HepG2 (cell line): ENCODE measurements around the gene ANXA9. TPM values are rescaled to one million over a fixed set of nuclear protein-coding genes. Genes with fewer than 3 reads are reported as not detected.

Experiments
- AGO2 ChIP-seq: fragments of 200-400 bp; formaldehyde crosslinking; optimal IDR thresholded peaks from 2 replicates; pipeline ENCODE3; 2017; ENCODE audit warnings: mild to moderate bottlenecking, low read depth, low read length, moderate library complexity
- ATF7 ChIP-seq, 2 experiments: fragments of 450-650 bp in 1 of 2; sonication (generic) in 1 of 2; formaldehyde crosslinking in 1 of 2; IDR thresholded peaks; 2 replicates each; pipeline versions ENCODE4 v1.4.0 to v1.6.1; 2016 to 2020; ENCODE audit warnings: antibody characterized with exemption in 1 of 2, mild to moderate bottlenecking in 1 of 2, missing genetic modification reagents in 1 of 2
- CREB1 ChIP-seq, 2 experiments: fragments of 450-650 bp in 1 of 2; IDR thresholded peaks; 2 replicates each; pipeline ENCODE4 v1.6.1; 2016 to 2017; ENCODE audit warnings: control low read depth in 1 of 2, mild to moderate bottlenecking in 1 of 2, missing compliant biosample characterization in 1 of 2, missing genetic modification characterization in 1 of 2
- DMAP1 ChIP-seq: IDR thresholded peaks from 2 replicates; pipeline ENCODE4 v1.6.1; 2016
- NFYC ChIP-seq: IDR thresholded peaks from 2 replicates; pipeline ENCODE4 v1.6.1; 2016; ENCODE audit warnings: missing genetic modification reagents, missing compliant biosample characterization
- PHF20 ChIP-seq: sonication (generic); formaldehyde crosslinking; IDR thresholded peaks from 2 replicates; pipeline ENCODE4 v1.5.0; 2020; ENCODE audit warnings: mild to moderate bottlenecking, missing genetic modification reagents
- POLR2G ChIP-seq: fragments of 200-400 bp; formaldehyde crosslinking; IDR thresholded peaks from 2 replicates; pipeline ENCODE4 v1.6.1; 2018; ENCODE audit warnings: mild to moderate bottlenecking, low read depth, low read length, moderate library complexity
- RELA ChIP-seq: sonication (generic); formaldehyde crosslinking; IDR thresholded peaks from 2 replicates; pipeline ENCODE4 v1.4.0; 2020; ENCODE audit warnings: missing genetic modification reagents
- ZFP36 ChIP-seq: fragments of 150-350 bp; IDR thresholded peaks from 2 replicates; pipeline ENCODE4 v1.6.1; 2018; ENCODE audit warnings: borderline replicate concordance, low read length, low read depth; ENCODE audit not compliant: partially characterized antibody
- ZNF180 ChIP-seq: sonication (generic); formaldehyde crosslinking; IDR thresholded peaks from 2 replicates; pipeline ENCODE4 v1.4.0; 2020; ENCODE audit warnings: low read depth, missing genetic modification reagents, borderline replicate concordance
- ZNF230 ChIP-seq: sonication (generic); formaldehyde crosslinking; IDR thresholded peaks from 2 replicates; pipeline ENCODE4 v1.4.0; 2020; ENCODE audit warnings: mild to moderate bottlenecking, missing genetic modification reagents
- ZNF3 ChIP-seq: IDR thresholded peaks from 2 replicates; pipeline ENCODE4 v1.7.0; 2017; ENCODE audit warnings: inconsistent platforms
- ZNF354B ChIP-seq: sonication (generic); formaldehyde crosslinking; IDR thresholded peaks from 2 replicates; pipeline ENCODE4 v1.8.0; 2022; ENCODE audit warnings: mild to moderate bottlenecking, missing genetic modification reagents
- ZNF382 ChIP-seq: sonication (generic); formaldehyde crosslinking; IDR thresholded peaks from 2 replicates; pipeline ENCODE4 v1.5.0; 2020; ENCODE audit warnings: missing genetic modification reagents, mild to moderate bottlenecking, borderline replicate concordance
- ZNF460 ChIP-seq: sonication (generic); formaldehyde crosslinking; IDR thresholded peaks from 2 replicates; pipeline ENCODE4 v1.5.1; 2020; ENCODE audit warnings: missing genetic modification reagents, mild to moderate bottlenecking, borderline replicate concordance
- polyA plus RNA-seq, 8 experiments: library from polyadenylated mRNA; depleted of rRNA in 3 of 8; stranded (reverse) in 7 of 8; unstranded in 1 of 8; fragments of >200 nt; fragmentation: Illumina TruSeq in 4 of 8; extraction: Trizol in 4 of 8; gene quantifications; 2 replicates each; pipeline versions ENCODE4 v1.2.1 to v1.2.3, GENCODE V29; 2011 to 2016; ENCODE audit warnings: low read depth in 4 of 8, missing spikeins in 1 of 8, mixed read lengths in 1 of 8; ENCODE audit not compliant: insufficient read depth in 1 of 8
- total RNA-seq, 5 experiments: library from RNA; depleted of rRNA; stranded (reverse); fragments of >200 nt; fragmentation: Illumina TruSeq; extraction: Trizol; gene quantifications; 2 replicates each; pipeline ENCODE4 v1.2.3, GENCODE V29; 2016; ENCODE audit warnings: low read depth in 1 of 5
- TF ChIP-seq, protein P1 (sequence below): sonication (generic); formaldehyde crosslinking; IDR thresholded peaks from 2 replicates; pipeline ENCODE4 v1.4.0; 2020; ENCODE audit warnings: missing genetic modification reagents, mild to moderate bottlenecking, borderline replicate concordance
- TF ChIP-seq, protein P2 (sequence below): sonication (generic); formaldehyde crosslinking; IDR thresholded peaks from 2 replicates; pipeline ENCODE4 v1.4.0; 2020; ENCODE audit warnings: low read depth, missing genetic modification reagents
- TF ChIP-seq, protein P3 (sequence below): sonication (generic); formaldehyde crosslinking; IDR thresholded peaks from 2 replicates; pipeline ENCODE4 v1.9.0; 2021; ENCODE audit warnings: missing genetic modification reagents, borderline replicate concordance
- TF ChIP-seq, protein P4 (sequence below): sonication (generic); formaldehyde crosslinking; conservative IDR thresholded peaks from 2 replicates; pipeline ENCODE4 v1.4.0; 2020; ENCODE audit warnings: missing genetic modification reagents

Gene ANXA9
- total and polyA plus RNA-seq, 2 of the 13 experiments (the other 11 are each of a cell fraction or from before 2014, with no cell fraction given), result 13.3 to 23.9 TPM

DNA sequence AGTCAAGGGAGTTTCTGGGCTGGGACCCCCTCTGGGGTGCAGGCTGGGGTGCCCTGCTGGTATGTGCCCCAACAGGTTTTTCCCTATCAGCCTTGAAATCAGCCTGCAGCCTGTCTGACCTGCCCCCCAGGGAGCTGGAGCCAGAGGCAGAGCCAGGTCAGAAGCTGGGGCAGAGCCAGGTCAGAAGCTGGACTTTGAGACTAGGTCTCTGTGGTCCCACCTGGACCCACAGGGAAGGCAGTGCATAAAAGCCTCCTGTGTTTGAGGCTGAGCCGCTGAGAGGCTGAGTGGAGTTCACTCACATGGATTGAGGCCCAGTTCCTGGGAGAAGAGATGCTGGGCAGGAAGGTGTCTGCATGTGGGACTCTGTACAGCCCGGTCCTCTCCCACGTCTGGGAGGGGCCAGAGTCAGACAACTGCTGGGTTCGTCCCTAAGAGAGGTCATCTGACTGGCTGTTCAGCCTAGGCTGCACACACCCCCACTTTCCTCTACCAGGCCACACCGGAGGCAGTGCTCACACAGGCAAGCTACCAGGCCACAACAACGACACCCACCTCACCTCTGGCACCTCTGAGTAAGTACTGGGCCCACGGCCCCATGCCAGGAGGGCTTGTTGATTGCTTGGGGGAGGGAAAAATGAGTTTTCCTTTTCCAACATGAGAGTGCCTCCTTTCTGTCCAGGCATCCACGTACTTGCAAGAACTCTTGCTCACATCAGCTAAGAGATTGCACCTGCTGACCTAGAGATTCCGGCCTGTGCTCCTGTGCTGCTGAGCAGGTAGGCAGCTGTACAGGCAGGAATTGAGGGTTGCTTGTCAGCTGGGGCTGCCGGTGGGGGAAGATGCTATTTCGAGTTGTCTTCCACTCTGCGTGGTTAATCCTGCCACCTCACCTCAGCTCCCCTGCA lies at the start of gene ANXA9 (continued):
- TF ChIP-seq, protein P1, sequence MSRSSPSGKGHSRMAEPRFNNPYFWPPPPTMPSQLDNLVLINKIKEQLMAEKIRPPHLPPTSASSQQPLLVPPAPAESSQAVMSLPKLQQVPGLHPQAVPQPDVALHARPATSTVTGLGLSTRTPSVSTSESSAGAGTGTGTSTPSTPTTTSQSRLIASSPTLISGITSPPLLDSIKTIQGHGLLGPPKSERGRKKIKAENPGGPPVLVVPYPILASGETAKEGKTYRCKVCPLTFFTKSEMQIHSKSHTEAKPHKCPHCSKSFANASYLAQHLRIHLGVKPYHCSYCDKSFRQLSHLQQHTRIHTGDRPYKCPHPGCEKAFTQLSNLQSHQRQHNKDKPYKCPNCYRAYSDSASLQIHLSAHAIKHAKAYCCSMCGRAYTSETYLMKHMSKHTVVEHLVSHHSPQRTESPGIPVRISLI (CRISPR knock-in tag), result no peak
- TF ChIP-seq PHF20 (peak; percentile 71), ZNF354B (CRISPR knock-in tag) (no peak), ZNF460 (CRISPR knock-in tag) (no peak; the same call in 1 of the 2 replicates), ZFP36 (no peak), ZNF230 (CRISPR knock-in tag) (no peak), CREB1 (IDR thresholded peaks at IDR 0.05) (no peak), CREB1 (CRISPR knock-in tag; IDR thresholded peaks at IDR 0.05) (no peak), ZNF3 (CRISPR knock-in tag) (no peak), DMAP1 (CRISPR knock-in tag) (peak; percentile 77; the same call in 1 of the 2 replicates), AGO2 (peak; percentile 21), RELA (CRISPR knock-in tag) (no peak), POLR2G (peak; percentile 75), ATF7 (IDR thresholded peaks at IDR 0.05) (no peak), ATF7 (CRISPR knock-in tag; IDR thresholded peaks at IDR 0.05) (no peak), ZNF180 (no peak), NFYC (CRISPR knock-in tag) (peak; percentile 48), ZNF382 (CRISPR knock-in tag) (no peak)
- TF ChIP-seq, protein P2, sequence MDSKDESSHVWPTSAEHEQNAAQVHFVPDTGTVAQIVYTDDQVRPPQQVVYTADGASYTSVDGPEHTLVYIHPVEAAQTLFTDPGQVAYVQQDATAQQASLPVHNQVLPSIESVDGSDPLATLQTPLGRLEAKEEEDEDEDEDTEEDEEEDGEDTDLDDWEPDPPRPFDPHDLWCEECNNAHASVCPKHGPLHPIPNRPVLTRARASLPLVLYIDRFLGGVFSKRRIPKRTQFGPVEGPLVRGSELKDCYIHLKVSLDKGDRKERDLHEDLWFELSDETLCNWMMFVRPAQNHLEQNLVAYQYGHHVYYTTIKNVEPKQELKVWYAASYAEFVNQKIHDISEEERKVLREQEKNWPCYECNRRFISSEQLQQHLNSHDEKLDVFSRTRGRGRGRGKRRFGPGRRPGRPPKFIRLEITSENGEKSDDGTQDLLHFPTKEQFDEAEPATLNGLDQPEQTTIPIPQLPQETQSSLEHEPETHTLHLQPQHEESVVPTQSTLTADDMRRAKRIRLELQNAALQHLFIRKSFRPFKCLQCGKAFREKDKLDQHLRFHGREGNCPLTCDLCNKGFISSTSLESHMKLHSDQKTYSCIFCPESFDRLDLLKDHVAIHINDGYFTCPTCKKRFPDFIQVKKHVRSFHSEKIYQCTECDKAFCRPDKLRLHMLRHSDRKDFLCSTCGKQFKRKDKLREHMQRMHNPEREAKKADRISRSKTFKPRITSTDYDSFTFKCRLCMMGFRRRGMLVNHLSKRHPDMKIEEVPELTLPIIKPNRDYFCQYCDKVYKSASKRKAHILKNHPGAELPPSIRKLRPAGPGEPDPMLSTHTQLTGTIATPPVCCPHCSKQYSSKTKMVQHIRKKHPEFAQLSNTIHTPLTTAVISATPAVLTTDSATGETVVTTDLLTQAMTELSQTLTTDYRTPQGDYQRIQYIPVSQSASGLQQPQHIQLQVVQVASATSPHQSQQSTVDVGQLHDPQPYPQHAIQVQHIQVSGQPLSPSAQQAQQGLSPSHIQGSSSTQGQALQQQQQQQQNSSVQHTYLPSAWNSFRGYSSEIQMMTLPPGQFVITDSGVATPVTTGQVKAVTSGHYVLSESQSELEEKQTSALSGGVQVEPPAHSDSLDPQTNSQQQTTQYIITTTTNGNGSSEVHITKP, result no peak
- TF ChIP-seq, protein P3, sequence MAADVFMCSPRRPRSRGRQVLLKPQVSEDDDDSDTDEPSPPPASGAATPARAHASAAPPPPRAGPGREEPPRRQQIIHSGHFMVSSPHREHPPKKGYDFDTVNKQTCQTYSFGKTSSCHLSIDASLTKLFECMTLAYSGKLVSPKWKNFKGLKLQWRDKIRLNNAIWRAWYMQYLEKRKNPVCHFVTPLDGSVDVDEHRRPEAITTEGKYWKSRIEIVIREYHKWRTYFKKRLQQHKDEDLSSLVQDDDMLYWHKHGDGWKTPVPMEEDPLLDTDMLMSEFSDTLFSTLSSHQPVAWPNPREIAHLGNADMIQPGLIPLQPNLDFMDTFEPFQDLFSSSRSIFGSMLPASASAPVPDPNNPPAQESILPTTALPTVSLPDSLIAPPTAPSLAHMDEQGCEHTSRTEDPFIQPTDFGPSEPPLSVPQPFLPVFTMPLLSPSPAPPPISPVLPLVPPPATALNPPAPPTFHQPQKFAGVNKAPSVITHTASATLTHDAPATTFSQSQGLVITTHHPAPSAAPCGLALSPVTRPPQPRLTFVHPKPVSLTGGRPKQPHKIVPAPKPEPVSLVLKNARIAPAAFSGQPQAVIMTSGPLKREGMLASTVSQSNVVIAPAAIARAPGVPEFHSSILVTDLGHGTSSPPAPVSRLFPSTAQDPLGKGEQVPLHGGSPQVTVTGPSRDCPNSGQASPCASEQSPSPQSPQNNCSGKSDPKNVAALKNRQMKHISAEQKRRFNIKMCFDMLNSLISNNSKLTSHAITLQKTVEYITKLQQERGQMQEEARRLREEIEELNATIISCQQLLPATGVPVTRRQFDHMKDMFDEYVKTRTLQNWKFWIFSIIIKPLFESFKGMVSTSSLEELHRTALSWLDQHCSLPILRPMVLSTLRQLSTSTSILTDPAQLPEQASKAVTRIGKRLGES, result no peak
- TF ChIP-seq, protein P4, sequence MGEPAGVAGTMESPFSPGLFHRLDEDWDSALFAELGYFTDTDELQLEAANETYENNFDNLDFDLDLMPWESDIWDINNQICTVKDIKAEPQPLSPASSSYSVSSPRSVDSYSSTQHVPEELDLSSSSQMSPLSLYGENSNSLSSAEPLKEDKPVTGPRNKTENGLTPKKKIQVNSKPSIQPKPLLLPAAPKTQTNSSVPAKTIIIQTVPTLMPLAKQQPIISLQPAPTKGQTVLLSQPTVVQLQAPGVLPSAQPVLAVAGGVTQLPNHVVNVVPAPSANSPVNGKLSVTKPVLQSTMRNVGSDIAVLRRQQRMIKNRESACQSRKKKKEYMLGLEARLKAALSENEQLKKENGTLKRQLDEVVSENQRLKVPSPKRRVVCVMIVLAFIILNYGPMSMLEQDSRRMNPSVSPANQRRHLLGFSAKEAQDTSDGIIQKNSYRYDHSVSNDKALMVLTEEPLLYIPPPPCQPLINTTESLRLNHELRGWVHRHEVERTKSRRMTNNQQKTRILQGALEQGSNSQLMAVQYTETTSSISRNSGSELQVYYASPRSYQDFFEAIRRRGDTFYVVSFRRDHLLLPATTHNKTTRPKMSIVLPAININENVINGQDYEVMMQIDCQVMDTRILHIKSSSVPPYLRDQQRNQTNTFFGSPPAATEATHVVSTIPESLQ (CRISPR knock-in tag), result no peak
